Measurements from ENCODE around the gene GPR146. TPM values are rescaled to one million over a fixed set of nuclear protein-coding genes. Genes with fewer than 3 reads are reported as not detected.

Gene GPR146
- total RNA-seq, 1 donor from 2014 or later = 2.2 TPM

DNA sequence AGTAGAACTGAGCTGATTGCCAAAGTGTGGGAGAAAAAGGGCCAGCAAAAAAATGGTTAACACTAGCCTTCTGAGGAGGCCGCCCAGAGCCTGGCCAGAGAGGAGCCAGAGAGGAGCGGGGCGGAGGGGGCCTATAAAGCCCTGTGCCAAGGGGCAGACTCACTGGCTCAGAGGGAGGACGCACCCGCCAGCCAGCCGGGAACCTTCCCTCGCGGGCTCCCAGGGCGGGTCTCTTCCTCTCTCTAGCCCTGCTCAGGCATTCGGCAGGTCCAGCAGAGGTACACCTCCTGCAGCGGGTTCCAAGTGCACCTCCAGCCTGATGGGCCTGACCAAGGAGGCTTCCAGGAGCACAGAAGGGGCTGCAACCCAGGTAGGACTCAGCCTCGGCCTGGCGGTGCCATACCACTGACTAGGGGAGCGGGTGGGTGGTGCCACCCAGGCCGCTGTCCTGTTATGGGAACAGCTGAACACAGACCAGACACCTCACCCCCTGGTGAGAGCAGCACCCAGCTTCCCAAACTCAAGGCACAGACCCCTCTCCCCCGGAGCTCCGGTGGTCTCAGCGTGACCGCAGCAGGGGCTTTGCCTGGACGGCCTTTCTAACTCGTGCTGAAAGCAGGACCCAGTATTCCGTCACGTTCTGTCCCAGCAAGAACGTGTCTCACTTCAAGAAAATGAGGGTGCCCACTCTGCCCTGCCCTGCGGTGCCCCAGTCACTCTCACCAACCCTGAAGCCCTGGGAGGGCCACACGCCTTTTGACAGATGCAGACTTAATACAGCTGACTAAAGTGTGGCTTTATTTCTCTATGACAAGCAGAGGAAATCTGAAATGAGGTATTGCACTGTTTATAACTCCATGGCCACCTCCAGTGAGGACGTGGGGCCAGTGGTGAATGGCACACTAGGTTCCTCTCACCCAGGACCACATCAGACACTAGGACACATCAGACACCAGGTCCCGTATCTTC, 43.9 kb downstream of the GPR146 start, which contains the start of gene GPER1:
Gene GPER1 (plus strand): TSS at position 162 of the 969 bp plus-strand sequence. CDS start 3,616 bp downstream, outside the sequence.
- intact Hi-C loops (cut with micrococcal nuclease) = loop anchor here (1.0 to 2.0 kb wide), 2 partner anchors 49 to 89 kb away; no protein-coding TSS in a partner anchor
- Mint-ChIP-seq H3K4me3 (peak within 1 kb of the TSS; percentile 63), H3K27ac (no peak within 1 kb of the TSS), H3K27me3 (ENCODE audit: insufficient read depth) (peaks cover 2% of the 10 kb centered on the region), H3K36me3 (ENCODE audit: low read depth) (no peaks in the 10 kb centered on the region), H3K4me1 (ENCODE audit: low read depth) (peaks cover 9% of the 10 kb centered on the region), H3K9me3 (no peaks in the 10 kb centered on the region)
- DNase-seq (ENCODE audit: low spot score) = no peak

- H3K4me1 Mint-ChIP-seq (ENCODE audit: low read depth) = peaks cover 9% of the 10 kb centered on the region
- no peak overlapping the region for H3K4me3 Mint-ChIP-seq
- H3K27me3 Mint-ChIP-seq (ENCODE audit: insufficient read depth) = peaks cover 2% of the 10 kb centered on the region
- no peak overlapping the region for H3K27ac Mint-ChIP-seq
- no peak for DNase-seq (ENCODE audit: low spot score)
- H3K9me3 Mint-ChIP-seq = no peaks in the 10 kb centered on the region
- no peaks in the 10 kb centered on the region for H3K36me3 Mint-ChIP-seq (ENCODE audit: low read depth)
- intact Hi-C loops (cut with micrococcal nuclease) = no loop called here
These were observed 45.9 kb downstream of the GPR146 start for GRCh38 chr7:1090236-1090635.

GRCh38 chr7:1090686-1091643, 46.6 kb downstream of the GPR146 start:
- Mint-ChIP-seq H3K36me3 (ENCODE audit: low read depth) (no peaks in the 10 kb centered on the region), H3K4me3 (no peak overlapping the region), H3K4me1 (ENCODE audit: low read depth) (peaks cover 9% of the 10 kb centered on the region), H3K27me3 (ENCODE audit: insufficient read depth) (peaks cover 2% of the 10 kb centered on the region), H3K27ac (no peak overlapping the region), H3K9me3 (no peaks in the 10 kb centered on the region)
- DNase-seq (ENCODE audit: low spot score) = no peak
- intact Hi-C loops (cut with micrococcal nuclease) = no loop called here

GRCh38 chr7:1091644-1092027, 47.3 kb downstream of the GPR146 start:
- Mint-ChIP-seq H3K4me1 (ENCODE audit: low read depth) (peaks cover 9% of the 10 kb centered on the region), H3K27me3 (ENCODE audit: insufficient read depth) (peaks cover 2% of the 10 kb centered on the region), H3K36me3 (ENCODE audit: low read depth) (no peaks in the 10 kb centered on the region), H3K4me3 (no peak overlapping the region), H3K9me3 (no peaks in the 10 kb centered on the region), H3K27ac (peak overlapping the region; percentile 13)
- intact Hi-C loops (cut with micrococcal nuclease) = no loop called here
- DNase-seq (ENCODE audit: low spot score) = no peak

DNA sequence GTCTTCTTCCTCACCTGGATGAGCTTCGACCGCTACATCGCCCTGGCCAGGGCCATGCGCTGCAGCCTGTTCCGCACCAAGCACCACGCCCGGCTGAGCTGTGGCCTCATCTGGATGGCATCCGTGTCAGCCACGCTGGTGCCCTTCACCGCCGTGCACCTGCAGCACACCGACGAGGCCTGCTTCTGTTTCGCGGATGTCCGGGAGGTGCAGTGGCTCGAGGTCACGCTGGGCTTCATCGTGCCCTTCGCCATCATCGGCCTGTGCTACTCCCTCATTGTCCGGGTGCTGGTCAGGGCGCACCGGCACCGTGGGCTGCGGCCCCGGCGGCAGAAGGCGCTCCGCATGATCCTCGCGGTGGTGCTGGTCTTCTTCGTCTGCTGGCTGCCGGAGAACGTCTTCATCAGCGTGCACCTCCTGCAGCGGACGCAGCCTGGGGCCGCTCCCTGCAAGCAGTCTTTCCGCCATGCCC, 47.9 kb downstream of the GPR146 start:
- Mint-ChIP-seq H3K4me1 (ENCODE audit: low read depth) (peaks cover 5% of the 10 kb centered on the region), H3K27me3 (ENCODE audit: insufficient read depth) (peaks cover 2% of the 10 kb centered on the region), H3K9me3 (no peaks in the 10 kb centered on the region), H3K27ac (peak overlapping the region; percentile 13), H3K36me3 (ENCODE audit: low read depth) (no peaks in the 10 kb centered on the region), H3K4me3 (no peak overlapping the region)
- DNase-seq (ENCODE audit: low spot score) = no peak
- intact Hi-C loops (cut with micrococcal nuclease) = no loop called here

DNA sequence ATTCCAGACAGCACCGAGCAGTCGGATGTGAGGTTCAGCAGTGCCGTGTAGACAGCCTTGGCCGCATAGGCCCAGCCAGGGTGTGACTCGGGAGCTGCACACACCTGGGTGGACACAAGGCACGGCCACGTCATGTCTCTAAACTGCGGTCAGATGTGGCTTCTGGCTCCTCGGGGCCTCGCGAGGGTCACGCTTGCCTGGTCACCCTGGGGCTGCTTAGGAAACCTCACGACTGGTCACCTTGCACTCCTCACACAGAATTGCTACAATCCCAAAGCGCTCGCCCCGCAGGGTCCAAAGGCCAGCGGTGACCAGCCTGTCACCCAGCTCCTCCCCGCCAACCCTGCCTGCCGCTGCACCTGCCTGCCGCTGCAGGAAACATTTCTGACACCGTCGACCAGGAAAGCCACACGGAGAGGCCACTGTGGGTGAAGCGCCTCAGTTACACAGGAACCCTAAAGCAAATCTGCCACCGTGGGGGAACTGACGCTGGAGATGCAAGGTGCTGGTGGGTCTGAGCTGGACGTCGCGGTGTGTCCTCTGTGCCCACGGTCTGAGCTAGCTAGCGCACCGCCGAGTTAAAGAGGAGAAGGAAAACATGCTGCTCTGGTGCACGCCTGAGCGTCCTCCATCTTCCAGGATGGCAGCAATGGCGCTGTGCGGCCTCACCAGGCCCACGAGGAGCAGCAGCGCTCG, 48.6 kb downstream of the GPR146 start:
- H3K27me3 Mint-ChIP-seq (ENCODE audit: insufficient read depth) = peaks cover 2% of the 10 kb centered on the region
- no peak overlapping the region for H3K4me3 Mint-ChIP-seq
- H3K9me3 Mint-ChIP-seq = no peaks in the 10 kb centered on the region
- H3K27ac Mint-ChIP-seq = no peak overlapping the region
- H3K36me3 Mint-ChIP-seq (ENCODE audit: low read depth) = peaks cover 4% of the 10 kb centered on the region
- no peaks in the 10 kb centered on the region for H3K4me1 Mint-ChIP-seq (ENCODE audit: low read depth)
- intact Hi-C loops (cut with micrococcal nuclease) = no loop called here
- no peak for DNase-seq (ENCODE audit: low spot score)

DNA sequence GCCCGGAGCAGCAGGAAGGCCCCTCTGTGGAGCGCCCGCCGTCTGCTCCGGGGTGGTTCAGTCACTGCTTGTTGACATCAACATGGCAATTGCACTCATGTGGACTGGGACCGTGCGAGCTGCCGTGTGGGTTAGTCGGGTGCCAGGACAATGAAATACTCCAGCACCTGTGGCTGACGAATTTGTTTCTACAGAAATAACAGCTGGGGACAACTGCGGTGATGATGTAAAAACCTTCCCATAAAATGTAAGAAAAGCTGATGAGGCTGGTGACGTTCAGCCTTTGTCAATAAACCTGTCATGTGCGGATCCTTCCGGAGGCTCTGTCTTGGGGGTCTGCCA, 49.1 kb downstream of the GPR146 start:
- Mint-ChIP-seq H3K4me1 (ENCODE audit: low read depth) (no peaks in the 10 kb centered on the region), H3K27ac (no peak overlapping the region), H3K4me3 (no peak overlapping the region), H3K36me3 (ENCODE audit: low read depth) (peaks cover 4% of the 10 kb centered on the region), H3K27me3 (ENCODE audit: insufficient read depth) (peaks cover 2% of the 10 kb centered on the region), H3K9me3 (no peaks in the 10 kb centered on the region)
- intact Hi-C loops (cut with micrococcal nuclease) = no loop called here
- DNase-seq (ENCODE audit: low spot score) = no peak

DNA sequence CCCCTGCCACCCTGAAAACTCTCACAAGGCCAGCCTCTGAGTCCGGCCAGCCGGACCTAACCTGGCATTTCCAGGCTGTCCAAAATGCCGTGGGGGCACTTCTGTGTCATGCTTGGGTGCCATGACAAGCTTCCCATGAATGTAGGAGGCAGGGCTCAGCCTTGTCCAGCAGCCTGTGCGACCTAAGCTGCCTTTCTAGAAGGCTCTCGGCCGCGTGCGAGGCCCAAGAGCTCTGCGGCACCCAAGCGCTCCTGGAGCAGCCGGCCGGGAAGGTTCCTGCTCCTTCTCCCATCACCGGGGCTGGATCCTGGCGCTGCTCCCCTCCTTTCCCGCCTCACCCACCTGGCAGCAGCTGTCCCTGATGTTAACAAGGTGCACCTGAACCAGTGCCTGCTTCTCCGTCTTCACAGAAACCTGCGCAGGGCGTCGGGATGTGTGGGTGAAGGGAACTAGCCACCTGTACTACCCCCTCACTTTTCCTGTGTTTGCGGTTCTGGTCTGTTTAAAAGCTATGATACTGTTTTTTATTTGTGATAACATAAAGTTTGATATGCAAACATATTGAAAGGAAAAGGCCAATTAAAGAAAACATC, 49.7 kb downstream of the GPR146 start:
- Mint-ChIP-seq H3K9me3 (no peaks in the 10 kb centered on the region), H3K27ac (no peak overlapping the region), H3K36me3 (ENCODE audit: low read depth) (peaks cover 4% of the 10 kb centered on the region), H3K4me1 (ENCODE audit: low read depth) (no peaks in the 10 kb centered on the region), H3K4me3 (no peak overlapping the region), H3K27me3 (ENCODE audit: insufficient read depth) (peaks cover under 1% of the 10 kb centered on the region)
- intact Hi-C loops (cut with micrococcal nuclease) = no loop called here
- no peak for DNase-seq (ENCODE audit: low spot score)

DNA sequence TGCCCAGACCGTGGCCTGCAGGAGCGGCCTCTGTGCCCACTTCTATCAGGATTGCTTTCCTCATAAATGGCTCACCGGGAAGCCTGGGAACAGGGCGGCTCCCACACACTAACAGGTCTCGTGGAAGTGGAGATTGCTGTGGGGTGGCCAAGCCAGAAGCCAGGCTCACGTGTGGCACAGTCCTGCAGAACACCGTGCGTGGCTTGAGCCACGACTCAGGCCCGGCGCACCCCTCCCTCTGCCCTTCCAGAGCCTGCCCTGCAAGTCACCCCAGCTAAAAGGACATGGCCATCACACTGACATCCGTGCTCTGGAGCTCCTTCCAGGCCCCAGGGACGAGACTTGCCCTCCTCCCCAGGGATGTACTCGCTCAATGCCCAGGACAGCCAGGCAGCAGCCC, 50.5 kb downstream of the GPR146 start:
- H3K27me3 Mint-ChIP-seq (ENCODE audit: insufficient read depth) = no peaks in the 10 kb centered on the region
- no peaks in the 10 kb centered on the region for H3K4me1 Mint-ChIP-seq (ENCODE audit: low read depth)
- no peaks in the 10 kb centered on the region for H3K9me3 Mint-ChIP-seq
- H3K4me3 Mint-ChIP-seq = no peak overlapping the region
- no peak for DNase-seq (ENCODE audit: low spot score)
- H3K36me3 Mint-ChIP-seq (ENCODE audit: low read depth) = peaks cover 4% of the 10 kb centered on the region
- H3K27ac Mint-ChIP-seq = no peak overlapping the region
- intact Hi-C loops (cut with micrococcal nuclease) = no loop called here

DNA sequence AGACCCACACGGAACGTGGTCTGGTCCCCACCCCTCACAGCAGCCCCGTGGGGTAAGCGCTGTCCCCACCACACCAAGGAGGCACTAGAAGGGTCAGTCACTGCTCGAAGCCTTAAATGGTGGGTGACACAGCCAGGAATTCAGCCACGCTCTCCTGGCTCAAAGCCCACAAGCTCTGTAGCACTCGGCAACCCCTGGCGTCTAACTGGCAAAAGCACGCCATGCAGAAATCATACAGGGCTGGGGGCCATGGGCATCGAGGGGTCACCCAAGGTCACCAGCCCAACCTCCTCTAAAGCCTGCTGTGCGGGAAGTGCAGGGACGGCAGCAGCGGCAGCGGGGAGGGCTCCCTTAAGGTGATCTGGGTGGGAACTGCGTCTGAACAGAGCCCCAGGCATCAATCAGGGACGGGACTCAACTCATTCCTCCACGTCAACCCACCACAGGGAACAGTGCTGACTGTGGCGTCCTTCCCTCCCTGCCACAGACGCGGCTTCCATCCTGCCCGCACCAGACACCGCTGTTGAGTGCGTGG, 51.3 kb downstream of the GPR146 start:
- Mint-ChIP-seq H3K36me3 (ENCODE audit: low read depth) (peaks cover 4% of the 10 kb centered on the region), H3K9me3 (no peaks in the 10 kb centered on the region)
- no peak for DNase-seq (ENCODE audit: low spot score)

DNA sequence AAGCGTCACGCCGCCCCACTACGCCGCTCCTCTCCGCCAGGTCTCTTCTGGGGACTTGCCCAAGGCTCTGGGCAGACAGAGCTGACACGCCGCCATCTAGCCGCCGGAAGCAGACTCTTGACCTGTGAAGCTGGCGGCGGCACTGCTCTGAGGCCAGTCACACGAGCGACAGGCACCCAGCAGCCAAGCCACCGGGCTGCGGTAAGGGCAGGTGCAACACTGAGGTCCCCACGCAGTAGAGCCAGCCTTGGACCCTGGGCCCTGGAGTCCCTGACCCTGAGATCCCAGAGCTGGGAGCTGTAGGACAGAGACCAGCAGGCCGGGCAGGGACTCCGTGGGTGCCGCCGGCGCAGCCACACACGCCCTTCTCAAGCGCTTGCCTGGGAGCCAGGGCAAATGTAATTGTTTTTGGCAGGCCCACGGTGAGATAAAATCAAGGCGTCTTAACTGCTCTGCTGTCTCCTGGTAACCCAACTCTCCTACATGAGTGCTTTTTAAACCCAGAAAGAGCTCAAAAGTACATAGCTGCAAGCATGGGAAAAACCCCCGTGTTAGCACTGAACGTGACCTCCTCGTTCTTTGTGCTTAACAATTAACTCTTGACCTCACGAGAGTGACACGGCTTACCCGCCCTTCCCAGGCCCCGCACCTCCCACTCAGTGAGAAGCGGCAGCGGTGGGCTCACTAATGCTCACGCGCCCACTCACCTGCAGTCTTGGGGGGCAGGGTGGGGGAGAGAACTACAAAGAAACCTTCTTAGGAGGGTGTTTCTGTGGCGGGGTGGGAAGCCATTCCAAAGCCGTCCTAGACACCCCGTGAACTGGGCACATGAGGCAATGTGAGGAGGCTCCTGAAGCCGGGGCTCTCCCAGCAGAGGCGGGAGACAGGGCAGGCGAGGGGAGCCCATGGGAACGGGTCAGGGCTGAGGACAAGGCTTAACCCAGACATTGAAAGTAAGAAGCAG, 52.1 kb downstream of the GPR146 start:
- Mint-ChIP-seq H3K27me3 (ENCODE audit: insufficient read depth) (no peaks in the 10 kb centered on the region), H3K9me3 (no peaks in the 10 kb centered on the region), H3K4me3 (no peak overlapping the region), H3K36me3 (ENCODE audit: low read depth) (peaks cover 4% of the 10 kb centered on the region), H3K4me1 (ENCODE audit: low read depth) (no peaks in the 10 kb centered on the region), H3K27ac (no peak overlapping the region)
- no peak for DNase-seq (ENCODE audit: low spot score)
- intact Hi-C loops (cut with micrococcal nuclease) = no loop called here

More for the DNA sequence above, 51.3 kb downstream of the GPR146 start:
- Mint-ChIP-seq H3K4me3 (no peak overlapping the region), H3K27ac (no peak overlapping the region), H3K4me1 (ENCODE audit: low read depth) (no peaks in the 10 kb centered on the region), H3K27me3 (ENCODE audit: insufficient read depth) (no peaks in the 10 kb centered on the region)
- intact Hi-C loops (cut with micrococcal nuclease) = no loop called here
